ENCODE results near the gene N4BP3.
"Not testable (repeated sequence)": the region's sequence is repeated elsewhere in the genome, so short reads cannot be mapped to it uniquely, and the experiment has no call there.

Gene N4BP3

DNA sequence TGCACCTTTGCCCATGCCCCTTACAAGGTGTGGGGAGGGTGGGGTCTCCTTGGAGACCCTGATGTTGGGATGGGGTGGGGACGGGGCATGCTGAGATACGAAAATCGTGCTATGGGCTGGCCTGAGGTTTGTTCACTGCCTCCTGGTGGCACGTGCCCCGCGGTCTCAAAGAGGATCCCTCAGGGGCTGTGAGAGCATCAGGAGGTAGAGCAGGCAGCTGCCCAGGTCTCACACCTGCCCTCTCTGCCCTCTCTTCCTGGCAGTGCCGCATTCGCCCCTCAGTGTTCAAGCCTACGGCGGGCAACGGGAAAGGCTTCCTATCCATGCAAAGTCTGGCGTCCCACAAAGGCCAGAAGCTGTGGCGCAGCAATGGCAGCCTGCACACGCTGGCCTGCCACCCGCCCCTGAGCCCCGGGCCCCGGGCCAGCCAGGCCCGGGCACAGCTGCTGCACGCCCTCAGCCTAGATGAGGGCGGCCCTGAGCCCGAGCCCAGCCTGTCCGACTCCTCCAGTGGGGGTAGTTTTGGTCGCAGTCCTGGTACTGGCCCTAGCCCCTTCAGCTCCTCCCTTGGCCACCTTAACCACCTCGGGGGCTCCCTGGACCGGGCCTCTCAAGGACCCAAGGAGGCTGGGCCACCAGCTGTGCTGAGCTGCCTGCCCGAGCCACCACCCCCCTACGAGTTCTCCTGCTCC, 6.7 kb downstream of the N4BP3 start:
- intact Hi-C loops (cut with DNase I) = no loop called here
- DNase-seq = peak in 2 of 10 donors; percentile 51 to 63

DNA sequence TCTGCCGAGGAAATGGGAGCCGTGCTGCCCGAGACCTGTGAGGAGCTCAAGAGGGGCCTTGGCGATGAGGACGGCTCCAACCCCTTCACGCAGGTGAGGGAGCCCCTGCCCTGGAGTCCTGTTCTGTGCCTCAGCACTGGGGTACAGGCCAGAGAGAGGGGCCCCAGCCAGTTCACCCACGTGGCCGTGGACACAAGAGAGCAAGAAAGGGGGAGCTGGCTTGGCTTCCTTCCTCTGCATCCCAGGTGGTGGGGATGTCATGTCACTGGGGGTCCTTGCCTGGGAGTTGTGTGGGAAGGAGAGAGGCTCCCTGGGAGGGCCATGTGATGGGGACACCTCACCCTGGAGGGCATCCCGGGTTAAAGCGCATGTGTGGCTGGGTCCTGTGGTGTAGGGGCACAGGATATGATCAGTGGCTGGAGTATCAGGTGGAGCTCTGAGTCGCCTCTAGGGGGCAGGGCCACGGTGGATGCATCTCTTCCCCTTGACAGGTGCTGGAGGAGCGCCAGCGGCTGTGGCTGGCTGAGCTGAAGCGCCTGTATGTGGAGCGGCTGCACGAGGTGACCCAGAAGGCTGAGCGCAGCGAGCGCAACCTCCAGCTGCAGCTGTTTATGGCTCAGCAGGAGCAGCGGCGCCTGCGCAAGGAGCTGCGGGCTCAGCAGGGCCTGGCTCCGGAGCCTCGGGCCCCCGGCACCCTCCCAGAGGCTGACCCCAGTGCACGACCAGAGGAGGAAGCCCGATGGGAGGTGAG, 7.5 kb downstream of the N4BP3 start:
- intact Hi-C loops (cut with DNase I) = no loop called here
- DNase-seq = peak in 9 of 10 donors; percentile 32 to 94 (median 76)

DNA sequence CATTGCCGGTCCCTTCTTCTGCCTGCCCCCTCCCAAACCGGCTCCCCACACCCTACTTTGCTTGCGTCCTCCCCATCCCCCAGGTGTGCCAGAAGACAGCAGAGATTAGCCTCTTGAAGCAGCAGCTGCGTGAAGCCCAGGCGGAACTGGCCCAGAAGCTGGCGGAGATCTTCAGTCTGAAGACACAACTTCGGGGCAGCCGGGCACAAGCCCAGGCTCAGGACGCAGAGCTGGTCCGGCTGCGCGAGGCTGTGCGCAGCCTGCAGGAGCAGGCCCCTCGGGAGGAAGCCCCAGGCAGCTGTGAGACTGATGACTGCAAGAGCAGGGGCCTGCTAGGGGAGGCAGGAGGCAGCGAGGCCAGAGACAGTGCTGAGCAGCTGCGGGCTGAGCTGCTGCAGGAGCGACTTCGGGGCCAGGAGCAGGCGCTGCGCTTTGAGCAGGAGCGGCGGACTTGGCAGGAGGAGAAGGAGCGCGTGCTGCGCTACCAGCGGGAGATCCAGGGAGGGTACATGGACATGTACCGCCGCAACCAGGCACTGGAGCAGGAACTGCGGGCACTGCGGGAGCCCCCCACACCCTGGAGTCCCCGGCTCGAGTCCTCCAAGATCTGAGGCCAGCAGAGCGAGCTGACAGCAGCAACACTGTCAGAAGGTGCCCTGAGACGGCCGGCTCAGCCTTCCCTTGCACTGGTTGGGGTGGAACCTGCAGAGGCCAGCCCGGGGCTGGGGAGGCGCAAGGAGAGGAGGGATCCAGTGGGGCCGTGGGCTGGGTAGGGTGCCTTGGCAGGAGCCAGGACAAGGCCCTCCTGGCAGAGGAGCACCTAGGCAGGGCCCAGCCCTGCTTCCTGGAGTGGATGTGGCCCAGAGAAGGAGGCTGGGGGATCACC, 8.3 kb downstream of the N4BP3 start:
- DNase-seq = peak in 3 of 10 donors; percentile 36 to 84 (median 75)
- intact Hi-C loops (cut with DNase I) = no loop called here

DNA sequence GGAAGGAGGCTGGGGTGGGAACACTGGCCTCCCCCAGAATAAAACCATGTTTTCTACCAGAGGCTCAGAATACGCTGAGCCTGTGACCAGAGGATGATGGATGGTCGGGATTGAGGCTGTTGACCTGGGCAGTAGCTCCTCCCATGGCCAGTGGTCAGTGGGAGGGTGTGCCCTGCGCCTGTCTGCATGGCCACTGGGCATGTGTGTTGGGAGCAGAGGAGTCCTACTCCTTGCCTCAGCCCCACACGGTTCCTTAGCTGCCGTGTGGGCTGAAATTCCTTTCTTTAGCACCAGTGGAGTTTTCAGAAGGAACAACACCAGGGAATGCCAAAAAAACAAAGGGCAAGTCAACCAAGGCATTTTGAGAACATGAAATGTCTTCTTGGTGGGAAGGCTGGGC, 9.0 kb downstream of the N4BP3 start:
- DNase-seq = peak in 2 of 10 donors; percentile 48 to 75
- intact Hi-C loops (cut with DNase I) = no loop called here

DNA sequence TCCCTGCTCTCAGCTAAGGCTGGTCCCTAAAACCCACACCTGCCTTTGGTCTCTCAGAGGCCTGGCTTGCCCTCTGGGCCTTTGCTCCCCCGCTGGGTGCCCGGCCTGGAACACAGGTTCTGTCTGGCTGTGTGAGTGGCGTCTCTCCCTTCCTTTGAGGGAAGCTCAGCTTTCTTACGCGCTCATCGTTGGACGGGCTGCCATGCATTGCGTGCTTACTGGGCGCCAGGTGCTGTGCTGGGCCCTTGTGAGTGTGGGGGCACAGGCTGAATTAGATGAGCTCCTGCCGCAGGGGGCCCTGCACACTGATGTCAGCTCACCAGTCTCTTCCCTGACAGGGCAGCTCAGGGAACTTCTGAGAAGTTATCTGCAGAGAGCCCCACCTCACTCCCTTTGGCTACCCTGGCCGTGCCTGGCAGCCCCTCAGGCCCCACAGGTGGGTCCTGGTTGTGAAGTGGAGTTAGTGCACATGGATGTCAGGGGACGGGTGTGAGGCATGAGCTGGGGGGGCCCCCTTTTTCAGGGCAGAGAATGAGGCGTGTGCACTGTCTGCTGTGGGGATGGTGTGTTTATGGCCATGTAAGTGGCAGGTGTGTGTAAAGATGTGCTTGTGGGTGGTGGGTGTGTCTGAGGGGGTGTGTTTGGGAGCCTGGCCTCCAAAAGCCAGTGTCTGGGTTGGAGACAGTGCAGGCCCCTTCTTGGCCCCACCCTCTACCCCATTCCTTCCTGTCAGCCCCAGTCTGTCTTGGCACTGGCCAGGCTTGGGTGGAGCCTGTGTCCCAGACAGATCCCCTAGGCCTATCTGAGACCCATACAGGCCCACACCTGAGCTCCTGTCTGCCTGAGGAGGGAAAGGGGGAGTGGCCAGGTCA, 10.0 kb downstream of the N4BP3 start:
- peak in 2 of 10 donors; percentile 43 to 57 for DNase-seq
- intact Hi-C loops (cut with DNase I) = no loop called here

DNA sequence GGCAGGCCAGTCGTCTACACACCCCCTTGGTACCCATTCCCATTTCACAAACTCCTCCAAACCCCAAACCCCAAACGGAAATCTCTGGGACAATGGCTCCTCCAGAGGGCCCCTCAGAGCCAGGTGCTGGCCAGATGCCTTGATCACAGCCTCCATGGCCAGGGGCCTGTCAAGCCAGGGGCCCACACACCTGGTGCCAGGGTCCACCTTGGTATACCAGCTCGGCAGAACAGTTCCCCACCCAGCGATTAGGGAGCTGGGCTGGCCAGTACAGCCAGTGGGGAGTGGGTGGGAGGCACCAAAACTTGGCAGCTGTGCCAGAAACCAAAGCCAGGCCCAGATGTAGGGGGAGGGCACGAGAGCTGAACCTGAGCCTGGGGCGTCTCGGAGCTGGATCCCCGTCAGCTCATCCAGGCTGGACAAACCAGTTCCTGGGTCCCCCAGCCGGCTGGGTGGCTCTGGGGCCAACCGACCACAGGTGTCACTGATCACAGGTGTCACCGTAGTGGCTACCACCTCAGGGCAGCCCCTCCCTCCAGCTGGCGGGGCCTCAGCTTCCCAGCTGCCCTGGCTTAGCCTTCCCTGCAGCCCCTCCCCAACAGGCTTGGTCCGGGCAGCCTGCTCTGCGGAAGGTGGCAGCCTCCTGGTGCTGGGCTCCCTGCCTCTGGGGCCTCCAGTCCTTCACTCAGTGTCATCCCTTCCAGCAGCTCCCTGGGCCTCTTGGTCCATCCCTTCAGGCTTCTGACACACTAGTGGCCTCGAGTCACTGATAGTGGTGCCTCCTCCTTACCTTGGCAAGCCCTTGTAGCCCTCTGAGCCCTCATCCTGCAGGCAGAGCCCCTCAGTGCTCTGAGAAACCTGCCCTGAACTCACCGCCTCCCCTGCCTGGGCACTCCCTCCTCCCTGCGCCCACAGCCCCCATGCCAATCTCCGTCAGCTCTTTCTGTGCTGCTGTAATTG, 10.9 kb downstream of the N4BP3 start:
- intact Hi-C loops (cut with DNase I) = no loop called here
- peak in 2 of 10 donors; percentile 65 to 66 for DNase-seq

DNA sequence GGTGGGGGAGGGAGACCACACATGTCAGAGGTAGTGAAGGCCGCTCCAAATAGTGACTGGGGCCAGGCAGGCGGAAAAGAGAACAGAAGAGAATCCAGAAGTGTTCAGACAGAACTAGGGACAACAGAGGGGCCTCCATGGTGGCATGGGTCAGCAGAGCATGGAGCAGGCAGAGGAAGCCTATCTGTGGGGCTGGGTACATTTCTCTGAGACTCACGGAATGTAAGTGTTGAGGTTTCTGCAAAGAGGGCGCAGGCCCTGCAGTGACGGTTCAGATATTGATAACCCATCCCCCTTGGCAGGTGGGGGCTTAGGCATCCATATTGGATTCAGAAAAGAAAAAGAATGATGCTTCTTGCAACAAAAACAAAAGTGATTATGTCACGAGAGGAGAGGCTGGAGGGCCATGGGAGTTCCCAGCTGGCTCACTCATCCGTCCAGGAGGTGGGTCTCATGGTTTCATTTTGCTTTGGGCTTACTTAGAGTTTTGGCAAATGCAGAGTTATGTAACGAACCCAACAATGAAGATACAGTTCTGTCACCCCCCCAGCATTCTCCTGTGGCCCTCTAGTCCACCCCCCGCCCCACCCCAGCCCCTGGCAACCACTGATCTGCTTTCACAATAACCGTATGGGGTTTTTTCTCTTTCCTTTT, 12.0 kb downstream of the N4BP3 start:
- intact Hi-C loops (cut with DNase I) = no loop called here
- DNase-seq = peak in 1 of 10 donors; percentile 30

DNA sequence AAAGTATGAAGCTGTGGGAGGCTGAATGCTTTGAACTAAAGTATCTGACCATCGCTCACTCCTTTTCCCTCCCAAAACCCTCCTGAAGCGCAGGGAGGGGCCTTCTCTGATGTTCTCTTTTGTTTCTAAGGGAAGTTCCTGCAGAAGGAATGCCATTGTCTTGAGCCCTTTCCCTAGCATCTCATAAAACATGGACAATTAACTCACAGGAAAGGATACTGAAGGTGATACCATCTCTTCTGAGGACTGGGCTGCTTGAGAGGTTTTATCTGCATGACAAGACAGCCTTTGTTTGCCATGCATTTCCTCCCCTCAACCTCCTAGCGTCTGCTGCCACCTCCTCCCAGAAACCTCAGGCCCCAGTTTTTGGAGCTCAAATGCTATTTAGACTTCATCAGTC, 13.2 kb downstream of the N4BP3 start:
- intact Hi-C loops (cut with DNase I) = no loop called here
- peak in 1 of 10 donors; percentile 5 for DNase-seq

DNA sequence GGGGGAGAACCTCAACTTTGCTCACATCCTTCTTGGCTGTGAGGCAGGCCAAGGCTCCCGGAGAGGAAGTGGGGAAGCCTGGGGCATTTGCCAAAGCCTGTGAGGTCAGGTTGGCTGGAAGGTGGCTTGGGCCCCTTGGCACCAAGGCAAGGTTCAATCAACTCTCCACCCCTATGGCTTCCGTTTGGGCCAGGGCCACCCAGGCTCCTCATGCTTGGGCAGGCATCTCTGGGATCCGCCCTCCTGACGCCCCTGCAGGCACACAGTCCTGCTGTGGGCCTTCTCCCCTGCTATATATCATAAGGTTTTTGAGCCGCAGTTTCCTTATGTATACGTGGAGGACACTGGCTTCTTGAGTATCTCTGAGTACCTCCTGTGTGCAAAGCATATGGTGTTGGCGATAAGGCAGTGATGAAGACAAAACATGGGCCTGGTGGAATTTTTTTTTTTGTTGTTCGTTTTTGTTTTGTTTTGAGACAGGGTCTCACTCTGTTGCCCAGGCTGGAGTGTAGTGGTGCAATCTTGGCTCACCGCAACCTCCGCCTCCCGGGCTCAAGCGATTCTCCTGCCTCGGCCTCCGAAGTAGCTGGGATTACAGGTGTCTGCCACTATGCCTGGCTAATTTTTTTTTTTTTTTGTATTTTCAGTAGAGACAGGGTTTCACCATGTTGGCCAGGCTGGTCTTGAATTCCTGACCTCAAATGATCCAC, 14.1 kb downstream of the N4BP3 start:
- DNase-seq = peak in 2 of 10 donors; percentile 42 to 75
- intact Hi-C loops (cut with DNase I) = not testable (repeated sequence)

DNA sequence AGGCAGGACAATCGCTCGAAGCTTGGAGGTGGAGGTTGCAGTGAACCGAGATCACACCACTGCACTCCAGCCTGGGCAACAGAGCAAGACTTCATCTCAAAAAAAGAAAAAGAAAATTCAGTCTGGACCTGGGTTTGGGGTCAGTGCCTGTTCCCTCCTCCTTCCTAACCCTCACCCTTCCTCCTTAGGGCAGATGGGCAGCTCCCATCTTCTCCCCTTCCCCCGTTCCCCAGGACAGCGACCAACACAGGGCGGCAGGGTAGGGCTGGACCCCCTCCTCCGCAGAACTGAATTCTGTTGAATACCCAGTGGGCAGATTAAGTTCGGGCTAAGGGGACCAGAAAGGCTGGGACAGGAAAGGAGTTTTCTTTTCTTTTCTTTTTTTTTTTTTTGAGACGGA, 16.0 kb downstream of the N4BP3 start:
- peak in 2 of 10 donors; percentile 44 to 62 for DNase-seq
- intact Hi-C loops (cut with DNase I) = no loop called here

DNA sequence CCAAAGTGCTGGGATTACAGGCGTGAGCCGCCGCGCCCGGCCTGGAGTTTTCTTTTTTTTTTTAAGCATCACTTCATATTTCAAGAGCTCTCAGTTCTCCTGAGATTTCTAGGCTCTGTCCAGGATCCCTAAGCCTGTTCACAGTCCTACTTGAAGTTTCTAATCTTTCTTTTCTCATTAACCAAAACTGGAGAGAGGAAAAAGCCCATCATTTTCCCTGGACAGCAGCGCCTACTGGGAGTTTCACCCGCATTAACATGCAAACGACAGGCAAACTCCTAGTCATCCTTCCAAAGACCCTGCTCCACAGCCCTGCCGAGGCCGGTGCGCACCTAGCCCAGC, 16.9 kb downstream of the N4BP3 start:
- intact Hi-C loops (cut with DNase I); DNase-seq: not testable (repeated sequence)

DNA sequence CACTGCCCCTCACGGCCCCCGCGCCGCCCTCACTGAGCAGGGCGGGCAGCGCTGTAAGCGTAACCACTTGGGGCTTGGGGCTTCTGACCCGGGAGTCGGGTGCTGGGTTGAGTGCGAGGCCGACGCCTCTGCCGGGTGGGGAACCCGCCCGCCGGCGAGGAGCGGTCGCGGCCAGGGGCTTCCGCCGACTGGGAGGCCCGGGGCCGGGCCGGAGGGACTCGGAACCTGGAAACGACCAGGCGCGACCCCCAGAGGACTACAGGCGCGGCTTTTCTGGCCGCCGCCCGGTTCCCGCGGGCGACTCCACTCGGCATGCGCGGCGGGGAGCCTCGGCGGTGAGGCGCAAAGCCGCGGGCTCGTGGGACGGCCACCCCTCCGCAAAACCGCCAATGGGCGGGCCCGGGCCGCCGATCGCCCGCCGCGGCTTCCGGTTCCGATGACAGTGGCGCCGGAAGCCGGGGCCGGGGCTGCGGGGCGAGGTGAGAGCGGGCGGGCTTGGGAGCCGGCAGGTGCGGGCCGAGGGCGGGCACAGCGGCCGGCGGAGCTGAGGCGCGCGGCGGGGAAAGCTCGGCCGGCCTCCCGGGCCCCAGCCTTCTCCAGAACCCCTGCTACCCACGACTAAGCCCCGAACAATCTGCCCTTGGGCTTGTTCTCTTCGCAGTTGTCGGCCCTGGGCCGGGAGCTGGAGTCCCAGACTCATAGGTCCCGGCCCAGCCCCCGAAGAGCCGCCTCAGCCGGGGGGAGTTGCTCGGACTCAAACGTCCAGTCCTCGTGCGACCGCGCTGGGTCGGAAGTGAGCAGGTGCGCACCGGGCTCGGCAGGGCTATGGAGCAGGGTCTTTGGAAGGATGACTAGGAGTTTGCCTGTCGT, 17.5 kb downstream of the N4BP3 start, which contains the start of gene RMND5B:
Gene RMND5B, plus strand, starts transcription at position 439 of the 870 bp plus-strand sequence. CDS start 7,106 bp downstream, outside the sequence.
- intact Hi-C loops (cut with DNase I) = no loop called here
- peak; percentile 67 to 97 (median 83) for DNase-seq

DNA sequence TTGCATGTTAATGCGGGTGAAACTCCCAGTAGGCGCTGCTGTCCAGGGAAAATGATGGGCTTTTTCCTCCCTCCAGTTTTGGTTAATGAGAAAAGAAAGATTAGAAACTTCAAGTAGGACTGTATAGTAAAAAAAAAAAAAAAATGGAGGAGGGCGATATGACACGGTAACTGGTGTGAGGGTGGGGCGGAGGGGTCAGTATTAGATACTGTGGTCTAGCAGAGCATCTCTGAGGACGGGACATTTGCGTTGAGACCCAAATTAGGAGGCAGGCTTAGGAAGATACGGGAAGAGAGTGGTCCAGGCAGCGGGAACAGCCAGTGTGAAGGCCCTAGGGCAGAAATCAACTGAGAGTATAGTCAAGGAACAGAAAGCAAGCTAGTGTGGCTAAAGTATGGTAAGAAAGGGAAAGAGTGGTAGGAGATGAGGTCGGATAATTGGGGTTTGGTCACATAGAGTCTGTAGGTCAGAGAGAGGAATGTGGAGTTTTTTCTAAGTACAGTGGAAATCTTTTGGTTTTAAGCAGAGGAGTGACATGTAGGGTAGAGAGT, 18.2 kb downstream of the N4BP3 start:
- intact Hi-C loops (cut with DNase I) = no loop called here
- peak in 3 of 10 donors; percentile 8 to 22 (median 17) for DNase-seq

DNA sequence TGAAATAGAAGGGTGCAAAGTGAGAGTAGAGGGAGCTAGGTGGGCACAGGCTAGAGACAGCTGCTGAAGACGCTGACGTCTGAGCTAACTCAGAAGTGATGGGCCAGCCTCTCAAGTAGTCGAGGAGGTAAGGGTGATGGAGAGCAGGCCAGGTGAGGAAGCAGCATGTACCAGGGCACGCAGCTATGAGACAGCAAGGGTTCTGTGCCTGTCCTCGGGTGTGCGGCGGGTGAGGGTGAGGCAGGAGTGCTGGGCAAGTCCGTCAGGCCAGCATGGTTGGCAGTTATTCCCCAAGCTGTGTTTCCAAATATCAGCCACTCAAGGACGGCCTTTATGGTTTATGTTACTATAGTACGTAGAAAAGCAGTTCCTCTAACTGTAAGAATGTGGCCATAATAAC, 23.7 kb downstream of the N4BP3 start:
- DNase-seq = peak in 2 of 10 donors; percentile 53 to 55
- intact Hi-C loops (cut with DNase I) = no loop called here

DNA sequence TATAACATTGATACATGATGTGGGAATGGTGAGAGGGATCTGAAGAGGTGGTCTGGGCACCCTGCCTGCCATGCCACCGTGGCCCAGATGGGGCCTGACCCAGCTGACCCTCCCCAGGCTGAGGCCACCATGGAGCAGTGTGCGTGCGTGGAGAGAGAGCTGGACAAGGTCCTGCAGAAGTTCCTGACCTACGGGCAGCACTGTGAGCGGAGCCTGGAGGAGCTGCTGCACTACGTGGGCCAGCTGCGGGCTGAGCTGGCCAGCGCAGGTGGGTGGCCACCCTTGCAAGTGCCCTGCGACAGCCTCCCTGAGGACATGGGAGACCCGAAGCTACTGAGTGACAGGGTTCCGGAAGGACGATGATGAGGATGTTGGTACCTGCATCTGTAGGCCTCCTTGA, 24.7 kb downstream of the N4BP3 start:
- intact Hi-C loops (cut with DNase I) = no loop called here
- DNase-seq = peak in 3 of 10 donors; percentile 44 to 63 (median 59)

DNA sequence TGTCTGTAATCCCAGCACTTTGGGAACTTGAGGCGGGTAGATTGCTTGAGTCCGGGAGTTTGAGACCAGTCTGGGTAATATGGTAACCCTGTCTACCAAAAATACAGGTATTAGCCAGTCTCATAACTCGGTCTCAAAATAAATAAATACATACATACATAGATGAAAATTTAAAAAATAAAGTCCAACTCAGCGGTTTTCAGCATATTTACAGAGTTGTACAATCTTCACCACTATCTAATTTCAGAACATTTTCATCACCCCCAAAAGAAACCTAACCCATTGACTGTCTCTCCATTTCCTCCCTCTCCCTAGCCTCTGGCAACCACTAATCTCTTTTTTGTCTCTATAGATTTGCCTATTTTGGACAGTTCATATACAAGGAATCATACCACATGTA, 28.2 kb downstream of the N4BP3 start:
- no peak for DNase-seq
- intact Hi-C loops (cut with DNase I) = no loop called here
